DND-41 (cell line): ENCODE results near the gene NPIPA1.
"Not testable (repeated sequence)": the region's sequence is repeated elsewhere in the genome, so short reads cannot be mapped to it uniquely, and the experiment has no call there.

ENCODE experiments used
- CTCF ChIP-seq: IDR thresholded peaks from 2 replicates; pipeline ENCODE4 v1.5.1; 2012; ENCODE audit warnings: borderline replicate concordance, low read length, moderate library complexity, mild to moderate bottlenecking; ENCODE audit not compliant: poor library complexity, severe bottlenecking; ENCODE audit errors: extremely low read depth
- EZH2 ChIP-seq: IDR thresholded peaks from 3 replicates; pipeline ENCODE4 v1.6.1; 2012; ENCODE audit warnings: borderline replicate concordance, low read depth, mild to moderate bottlenecking, moderate library complexity, low read length, inconsistent platforms; ENCODE audit not compliant: severe bottlenecking

- TF ChIP-seq CTCF, EZH2: not testable (repeated sequence)
Measured at GRCh38 chr16:14911954-14912353, 25.3 kb upstream of the NPIPA1 start.
